ENCODE data around the gene LRTM2. TPM values are rescaled to one million over a fixed set of nuclear protein-coding genes. Genes with fewer than 3 reads are reported as not detected.
A peak's percentile ranks its signal among the peaks of the same experiment; 100 is the strongest.

LRTM2 gene
- total RNA-seq, 1 donor from 2014 or later, result not detected

DNA sequence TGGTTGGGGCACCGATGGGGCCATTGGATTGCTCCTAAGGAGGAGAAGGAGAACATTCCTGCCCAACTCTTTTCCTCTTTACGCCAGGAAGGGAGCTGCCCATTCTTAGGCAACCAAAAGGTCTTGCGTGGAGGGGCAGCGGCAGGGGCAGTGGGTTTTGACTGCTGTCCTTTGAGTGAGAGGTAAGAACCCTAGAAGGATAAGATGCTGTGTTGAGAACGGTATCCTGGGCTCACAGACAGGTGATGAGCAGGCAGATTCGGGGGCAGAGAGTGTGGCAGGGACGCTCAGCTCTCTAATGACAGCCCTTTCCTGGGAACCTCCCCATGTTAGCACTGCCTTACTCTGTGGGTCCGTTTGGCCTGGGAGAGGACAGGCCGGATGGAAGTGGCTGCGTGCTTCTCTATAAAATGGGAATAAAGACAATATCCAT, 13.2 kb downstream of the LRTM2 start:
- no peak overlapping the region for H3K4me3 Mint-ChIP-seq
- Histone ChIP-seq H3K9ac (no peak overlapping the region), H3K4me1 (peaks cover 6% of the 10 kb centered on the region), H3K4me3 (no peak overlapping the region), H3K27me3 (peaks cover 21% of the 10 kb centered on the region), H3K79me2 (ENCODE audit: low read depth) (no peaks in the 10 kb centered on the region), H3K9me3 (ENCODE audit: low read depth) (no peaks in the 10 kb centered on the region), H3K36me3 (no peaks in the 10 kb centered on the region), H3F3A (ENCODE audit: low read depth) (no peaks in the 10 kb centered on the region), H3K27ac (no peak overlapping the region), H4K20me1 (ENCODE audit: low read depth) (peaks cover 27% of the 10 kb centered on the region), H3K4me2 (no peak overlapping the region), H2AFZ (replicated peaks) (no peak overlapping the region)
- H3K4me1 Mint-ChIP-seq, result peaks cover 42% of the 10 kb centered on the region
- no peak for TF ChIP-seq EZH2phosphoT487 (IDR thresholded peaks at IDR 0.05)
- TF ChIP-seq EZH2 (IDR thresholded peaks at IDR 0.05), result no peak
- TF ChIP-seq, protein P1, sequence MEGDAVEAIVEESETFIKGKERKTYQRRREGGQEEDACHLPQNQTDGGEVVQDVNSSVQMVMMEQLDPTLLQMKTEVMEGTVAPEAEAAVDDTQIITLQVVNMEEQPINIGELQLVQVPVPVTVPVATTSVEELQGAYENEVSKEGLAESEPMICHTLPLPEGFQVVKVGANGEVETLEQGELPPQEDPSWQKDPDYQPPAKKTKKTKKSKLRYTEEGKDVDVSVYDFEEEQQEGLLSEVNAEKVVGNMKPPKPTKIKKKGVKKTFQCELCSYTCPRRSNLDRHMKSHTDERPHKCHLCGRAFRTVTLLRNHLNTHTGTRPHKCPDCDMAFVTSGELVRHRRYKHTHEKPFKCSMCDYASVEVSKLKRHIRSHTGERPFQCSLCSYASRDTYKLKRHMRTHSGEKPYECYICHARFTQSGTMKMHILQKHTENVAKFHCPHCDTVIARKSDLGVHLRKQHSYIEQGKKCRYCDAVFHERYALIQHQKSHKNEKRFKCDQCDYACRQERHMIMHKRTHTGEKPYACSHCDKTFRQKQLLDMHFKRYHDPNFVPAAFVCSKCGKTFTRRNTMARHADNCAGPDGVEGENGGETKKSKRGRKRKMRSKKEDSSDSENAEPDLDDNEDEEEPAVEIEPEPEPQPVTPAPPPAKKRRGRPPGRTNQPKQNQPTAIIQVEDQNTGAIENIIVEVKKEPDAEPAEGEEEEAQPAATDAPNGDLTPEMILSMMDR (IDR thresholded peaks at IDR 0.05), result no peak
- DNase-seq (ENCODE audit: low spot score), result no peak
- no peaks in the 10 kb centered on the region for H3K36me3 Mint-ChIP-seq
- H3K27ac Mint-ChIP-seq, result peak overlapping the region; percentile 23
- H3K27me3 Mint-ChIP-seq (ENCODE audit: insufficient read depth, low read depth), result peaks cover 25% of the 10 kb centered on the region
- H3K9me3 Mint-ChIP-seq, result no peaks in the 10 kb centered on the region

DNA sequence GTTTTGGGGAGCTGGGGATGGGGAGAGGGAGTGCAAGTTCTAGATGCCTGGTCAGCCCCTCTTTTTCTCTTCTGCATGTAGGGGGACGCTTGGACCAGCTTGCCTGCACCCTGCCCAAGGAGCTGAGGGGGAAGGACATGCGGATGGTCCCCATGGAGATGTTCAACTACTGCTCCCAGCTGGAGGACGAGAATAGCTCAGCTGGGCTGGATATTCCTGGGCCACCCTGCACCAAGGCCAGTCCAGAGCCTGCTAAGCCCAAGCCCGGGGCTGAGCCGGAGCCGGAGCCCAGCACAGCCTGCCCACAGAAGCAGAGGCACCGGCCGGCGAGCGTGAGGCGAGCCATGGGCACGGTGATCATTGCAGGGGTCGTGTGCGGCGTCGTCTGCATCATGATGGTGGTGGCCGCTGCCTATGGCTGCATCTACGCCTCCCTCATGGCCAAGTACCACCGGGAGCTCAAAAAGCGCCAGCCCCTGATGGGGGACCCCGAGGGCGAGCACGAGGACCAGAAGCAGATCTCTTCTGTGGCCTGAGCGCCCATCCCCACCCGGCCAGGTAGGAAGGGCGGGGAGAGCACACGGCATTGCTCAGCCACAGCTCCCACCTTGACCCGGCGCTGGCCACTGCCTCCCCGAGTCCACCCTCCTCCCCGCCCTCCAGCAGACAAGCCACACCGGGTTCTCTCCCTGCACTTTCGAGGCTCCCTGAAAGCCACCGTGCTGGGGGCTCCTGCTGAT, 14.0 kb downstream of the LRTM2 start:
- Mint-ChIP-seq H3K27ac (no peak overlapping the region), H3K27me3 (ENCODE audit: insufficient read depth, low read depth) (peaks cover 20% of the 10 kb centered on the region), H3K36me3 (no peaks in the 10 kb centered on the region), H3K4me1 (peaks cover 42% of the 10 kb centered on the region), H3K9me3 (no peaks in the 10 kb centered on the region), H3K4me3 (no peak overlapping the region)
- peaks cover 27% of the 10 kb centered on the region for H4K20me1 ChIP-seq (ENCODE audit: low read depth)
- TF ChIP-seq EZH2phosphoT487 (IDR thresholded peaks at IDR 0.05), result no peak
- TF ChIP-seq EZH2 (IDR thresholded peaks at IDR 0.05), result no peak
- TF ChIP-seq, protein P1 (IDR thresholded peaks at IDR 0.05), result no peak
- no peak overlapping the region for H2AFZ ChIP-seq (replicated peaks)
- H3K36me3 ChIP-seq, result no peaks in the 10 kb centered on the region
- H3F3A ChIP-seq (ENCODE audit: low read depth), result no peaks in the 10 kb centered on the region
- no peaks in the 10 kb centered on the region for H3K9me3 ChIP-seq (ENCODE audit: low read depth)
- no peak overlapping the region for H3K27ac ChIP-seq
- H3K79me2 ChIP-seq (ENCODE audit: low read depth), result no peaks in the 10 kb centered on the region
- H3K4me1 ChIP-seq, result peaks cover 6% of the 10 kb centered on the region
- H3K4me3 ChIP-seq, result no peak overlapping the region
- no peak for DNase-seq (ENCODE audit: low spot score)
- no peak overlapping the region for H3K4me2 ChIP-seq
- no peak overlapping the region for H3K9ac ChIP-seq
- H3K27me3 ChIP-seq, result peaks cover 21% of the 10 kb centered on the region

DNA sequence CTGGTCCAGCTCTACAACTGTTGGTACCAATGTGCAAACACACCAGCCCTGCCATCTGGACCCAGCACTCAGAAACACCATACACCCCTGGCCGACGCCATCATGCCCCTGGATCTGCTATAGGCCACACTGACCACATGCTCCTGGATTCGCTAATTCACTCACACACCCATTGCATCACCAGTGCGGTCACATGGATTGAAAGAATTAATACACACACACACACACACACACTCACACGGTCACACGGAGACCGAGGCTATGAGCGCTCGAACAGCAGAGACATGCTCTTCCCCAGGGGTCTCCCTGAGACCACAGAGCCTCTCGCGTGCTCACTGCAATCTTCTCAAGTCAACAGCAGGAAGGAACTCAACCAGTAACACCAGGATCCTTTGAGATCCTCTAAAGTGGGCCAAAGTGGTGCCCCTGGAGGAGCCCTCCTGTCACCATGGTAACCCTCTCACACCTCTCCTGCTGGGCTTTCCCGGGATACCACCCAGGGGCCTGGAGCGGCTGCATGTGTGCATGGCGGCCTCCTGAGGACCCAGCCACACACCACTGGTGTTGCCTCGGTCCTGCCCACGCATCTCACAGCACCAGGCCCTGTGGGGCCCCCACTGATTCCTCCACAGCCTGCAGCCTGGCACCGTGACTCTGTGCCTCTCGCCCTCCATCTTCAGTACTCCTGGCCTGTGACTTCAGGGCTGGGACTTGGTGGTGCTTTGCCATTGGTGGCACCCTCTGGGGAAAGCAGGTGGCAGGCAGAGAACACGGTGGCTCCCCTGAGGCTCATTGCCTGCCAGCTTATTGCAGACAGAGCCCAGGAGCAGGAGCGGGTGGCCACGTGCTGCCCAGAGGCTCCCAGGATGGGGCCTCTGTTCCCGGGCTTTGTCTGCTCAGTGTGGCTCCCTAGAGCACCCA, 15.1 kb downstream of the LRTM2 start:
- no peaks in the 10 kb centered on the region for H3K9me3 ChIP-seq (ENCODE audit: low read depth)
- H3K4me2 ChIP-seq, result no peak overlapping the region
- peak overlapping the region; percentile 6 for H3K4me3 Mint-ChIP-seq
- H3K36me3 Mint-ChIP-seq, result no peaks in the 10 kb centered on the region
- peaks cover 53% of the 10 kb centered on the region for H3K4me1 Mint-ChIP-seq
- peak overlapping the region; percentile 50 for H3K27ac Mint-ChIP-seq
- no peaks in the 10 kb centered on the region for H3K79me2 ChIP-seq (ENCODE audit: low read depth)
- peaks cover 12% of the 10 kb centered on the region for H3K27me3 Mint-ChIP-seq (ENCODE audit: insufficient read depth, low read depth)
- H3K36me3 ChIP-seq, result no peaks in the 10 kb centered on the region
- DNase-seq (ENCODE audit: low spot score), result no peak
- peaks cover 17% of the 10 kb centered on the region for H3K27me3 ChIP-seq
- no peak overlapping the region for H2AFZ ChIP-seq (replicated peaks)
- TF ChIP-seq EZH2phosphoT487 (IDR thresholded peaks at IDR 0.05) (no peak), EZH2 (IDR thresholded peaks at IDR 0.05) (no peak)
- TF ChIP-seq, protein P1 (IDR thresholded peaks at IDR 0.05), result no peak
- no peak overlapping the region for H3K9ac ChIP-seq
- no peaks in the 10 kb centered on the region for H3K9me3 Mint-ChIP-seq
- peaks cover 19% of the 10 kb centered on the region for H4K20me1 ChIP-seq (ENCODE audit: low read depth)
- H3K27ac ChIP-seq, result no peak overlapping the region
- no peaks in the 10 kb centered on the region for H3F3A ChIP-seq (ENCODE audit: low read depth)
- H3K4me3 ChIP-seq, result no peak overlapping the region
- peaks cover 6% of the 10 kb centered on the region for H3K4me1 ChIP-seq
